GM23338 (cell line): Measurements from ENCODE around the gene STAC2. TPM values are rescaled to one million over a fixed set of nuclear protein-coding genes. Genes with fewer than 3 reads are reported as not detected.

Experiments
- ATAC-seq: fragments of 200-7000 bp; cut with Tn5 transposase; 3 replicates; pipeline ENCODE4 v1.9.1; 2020
- DNase-seq: peaks from one replicate; pipeline ENCODE4 v3.0.0-alpha.2; 2015; ENCODE audit warnings: low spot score
- H2AFZ ChIP-seq: fragments of 200-600 bp; sonication (generic); 2 replicates; pipeline ENCODE4 v1.8.0; 2016; ENCODE audit warnings: antibody characterized with exemption, mild to moderate bottlenecking, moderate library complexity
- H3F3A ChIP-seq: fragments of 200-600 bp; sonication (generic); replicated peaks from 2 replicates; pipeline ENCODE4 v1.8.0; 2017; ENCODE audit warnings: antibody characterized with exemption, mixed run types, low read depth
- H3K27ac ChIP-seq: fragments of 200-600 bp; sonication (generic); 2 replicates; pipeline ENCODE4 v1.6.1; 2016; ENCODE audit warnings: low read depth
- H3K27me3 ChIP-seq: fragments of 200-600 bp; sonication (generic); 2 replicates; pipeline ENCODE4 v1.8.0; 2016; ENCODE audit warnings: mild to moderate bottlenecking, mixed run types, moderate library complexity; ENCODE audit not compliant: insufficient read depth
- H3K36me3 ChIP-seq: fragments of 200-600 bp; sonication (generic); 2 replicates; pipeline ENCODE4 v1.8.0; 2016; ENCODE audit warnings: mild to moderate bottlenecking; ENCODE audit not compliant: insufficient read depth
- H3K4me1 ChIP-seq: fragments of 200-600 bp; sonication (generic); 2 replicates; pipeline ENCODE4 v1.8.0; 2016; ENCODE audit warnings: mild to moderate bottlenecking, moderate library complexity; ENCODE audit not compliant: insufficient read depth
- H3K4me2 ChIP-seq: fragments of 200-600 bp; sonication (generic); 2 replicates; pipeline ENCODE4 v1.7.1; 2017; ENCODE audit warnings: mixed run types
- H3K4me3 ChIP-seq: fragments of 200-600 bp; sonication (generic); 2 replicates; pipeline ENCODE4 v1.6.1; 2016; ENCODE audit warnings: mixed run types
- H3K79me2 ChIP-seq: fragments of 200-600 bp; sonication (generic); replicated peaks from 2 replicates; pipeline ENCODE4 v1.8.0; 2017; ENCODE audit warnings: mild to moderate bottlenecking; ENCODE audit not compliant: insufficient read depth
- H3K9me2 ChIP-seq: fragments of 200-600 bp; sonication (generic); 2 replicates; pipeline ENCODE4 v1.8.0; 2017; ENCODE audit not compliant: insufficient read depth
- H4K20me1 ChIP-seq: fragments of 200-600 bp; sonication (generic); replicated peaks from 2 replicates; pipeline ENCODE4 v1.8.0; 2017; ENCODE audit warnings: mild to moderate bottlenecking; ENCODE audit not compliant: insufficient read depth
- H3K27ac Mint-ChIP-seq: 2 replicates; pipeline ENCODE4 v1.8.0; 2020; ENCODE audit warnings: inconsistent platforms, mild to moderate bottlenecking, moderate library complexity, mixed read lengths
- H3K27me3 Mint-ChIP-seq: 3 replicates; pipeline ENCODE4 v1.8.0; 2022; ENCODE audit warnings: low read depth, mild to moderate bottlenecking, moderate library complexity, mixed read lengths, inconsistent platforms; ENCODE audit not compliant: insufficient read depth, poor library complexity
- H3K36me3 Mint-ChIP-seq: 3 replicates; pipeline ENCODE4 v1.8.0; 2021; ENCODE audit warnings: low read depth, mild to moderate bottlenecking, inconsistent platforms, moderate library complexity, mixed read lengths
- H3K4me1 Mint-ChIP-seq: 3 replicates; pipeline ENCODE4 v1.8.0; 2020; ENCODE audit warnings: mild to moderate bottlenecking, inconsistent platforms, mixed read lengths
- H3K4me3 Mint-ChIP-seq: 3 replicates; pipeline ENCODE4 v1.8.0; 2021; ENCODE audit warnings: moderate library complexity, mild to moderate bottlenecking, inconsistent platforms, mixed read lengths
- H3K9me3 Mint-ChIP-seq: 3 replicates; pipeline ENCODE4 v1.8.0; 2020; ENCODE audit warnings: moderate library complexity, mild to moderate bottlenecking, inconsistent platforms, mixed read lengths
- CTCF ChIP-seq, 2 experiments: fragments of 200-600 bp in 1 of 2; sonication (generic) in 1 of 2; conservative IDR thresholded peaks; 2 replicates each; pipeline versions ENCODE4 v1.5.1 to v1.6.1; 2016 to 2017; ENCODE audit warnings: antibody characterized with exemption in 2 of 2, low read depth in 2 of 2, mild to moderate bottlenecking in 2 of 2, moderate library complexity in 1 of 2
- EZH2phosphoT487 ChIP-seq: fragments of 200-600 bp; sonication (generic); IDR thresholded peaks from one replicate; pipeline ENCODE4 v1.8.1; 2018; ENCODE audit warnings: antibody characterized with exemption; ENCODE audit not compliant: unreplicated experiment
- JUNB ChIP-seq: IDR thresholded peaks from one replicate; pipeline ENCODE4 v1.6.1; 2016; ENCODE audit warnings: antibody characterized with exemption; ENCODE audit not compliant: unreplicated experiment
- NANOG ChIP-seq: IDR thresholded peaks from 2 replicates; pipeline ENCODE4 v1.6.1; 2016; ENCODE audit warnings: antibody characterized with exemption, borderline replicate concordance
- ZNF114 ChIP-seq: fragments of 250-450 bp; sonication (Bioruptor Pico); IDR thresholded peaks from 2 replicates; pipeline ENCODE4 v1.5.0; 2020; ENCODE audit warnings: mild to moderate bottlenecking, moderate library complexity
- polyA plus RNA-seq: library from polyadenylated mRNA; unstranded; fragments of >200 nt; fragmentation: Nextera tagmentation; extraction: Ambion mirVana; gene quantifications from 2 replicates; pipeline ENCODE4 v1.2.1, GENCODE V29; 2016
- total RNA-seq: library from RNA; depleted of rRNA; stranded (reverse); fragments of >200 nt; shearing (Covaris generic); gene quantifications from 2 replicates; pipeline ENCODE4 v1.2.3, GENCODE V29; 2014
- TF ChIP-seq, protein P1 (sequence below): IDR thresholded peaks from one replicate; pipeline ENCODE4 v1.6.1; 2018; ENCODE audit warnings: antibody characterized with exemption; ENCODE audit not compliant: unreplicated experiment
- TF ChIP-seq, protein P2 (sequence below): fragments of 250-450 bp; sonication (Bioruptor Pico); IDR thresholded peaks from 2 replicates; pipeline ENCODE4 v1.5.0; 2020; ENCODE audit warnings: mild to moderate bottlenecking, moderate library complexity

Gene STAC2
- total and polyA plus RNA-seq, 2 experiments from 2014 or later: 1.9 to 3.1 TPM

DNA sequence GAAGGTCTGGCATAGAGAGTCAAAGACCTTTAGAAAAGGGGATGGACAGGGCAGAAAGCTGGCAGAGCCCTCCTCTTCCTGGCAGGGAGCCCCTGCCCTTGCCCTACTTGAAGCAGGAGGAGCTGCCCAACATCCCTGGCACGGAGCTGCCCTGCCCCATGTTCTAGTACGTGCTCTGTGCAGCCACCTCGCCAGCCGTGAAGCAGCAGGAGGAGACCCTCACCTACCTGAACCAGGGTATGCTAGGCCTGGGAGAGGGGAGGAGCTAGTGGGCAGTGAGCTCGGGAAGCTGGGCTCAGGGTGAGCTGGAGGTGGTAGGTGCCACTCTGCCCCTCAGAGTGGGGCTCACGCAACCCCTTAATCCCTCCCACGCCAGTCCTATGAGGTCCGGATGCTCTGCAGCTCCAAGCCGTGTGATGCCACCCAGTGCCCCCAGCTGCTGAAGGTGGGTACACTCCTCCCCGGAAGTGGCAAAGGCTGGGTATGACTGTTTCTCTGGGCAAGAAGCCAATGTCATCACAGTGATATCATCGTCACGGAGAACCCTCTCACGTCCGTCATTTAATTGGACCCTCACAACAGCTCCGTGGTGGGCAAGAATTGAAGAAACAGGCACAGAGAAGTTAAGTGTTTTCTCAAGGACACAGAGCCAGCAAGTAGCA lies 12.7 kb upstream of the STAC2 start (continued):
- TF ChIP-seq, protein P1, sequence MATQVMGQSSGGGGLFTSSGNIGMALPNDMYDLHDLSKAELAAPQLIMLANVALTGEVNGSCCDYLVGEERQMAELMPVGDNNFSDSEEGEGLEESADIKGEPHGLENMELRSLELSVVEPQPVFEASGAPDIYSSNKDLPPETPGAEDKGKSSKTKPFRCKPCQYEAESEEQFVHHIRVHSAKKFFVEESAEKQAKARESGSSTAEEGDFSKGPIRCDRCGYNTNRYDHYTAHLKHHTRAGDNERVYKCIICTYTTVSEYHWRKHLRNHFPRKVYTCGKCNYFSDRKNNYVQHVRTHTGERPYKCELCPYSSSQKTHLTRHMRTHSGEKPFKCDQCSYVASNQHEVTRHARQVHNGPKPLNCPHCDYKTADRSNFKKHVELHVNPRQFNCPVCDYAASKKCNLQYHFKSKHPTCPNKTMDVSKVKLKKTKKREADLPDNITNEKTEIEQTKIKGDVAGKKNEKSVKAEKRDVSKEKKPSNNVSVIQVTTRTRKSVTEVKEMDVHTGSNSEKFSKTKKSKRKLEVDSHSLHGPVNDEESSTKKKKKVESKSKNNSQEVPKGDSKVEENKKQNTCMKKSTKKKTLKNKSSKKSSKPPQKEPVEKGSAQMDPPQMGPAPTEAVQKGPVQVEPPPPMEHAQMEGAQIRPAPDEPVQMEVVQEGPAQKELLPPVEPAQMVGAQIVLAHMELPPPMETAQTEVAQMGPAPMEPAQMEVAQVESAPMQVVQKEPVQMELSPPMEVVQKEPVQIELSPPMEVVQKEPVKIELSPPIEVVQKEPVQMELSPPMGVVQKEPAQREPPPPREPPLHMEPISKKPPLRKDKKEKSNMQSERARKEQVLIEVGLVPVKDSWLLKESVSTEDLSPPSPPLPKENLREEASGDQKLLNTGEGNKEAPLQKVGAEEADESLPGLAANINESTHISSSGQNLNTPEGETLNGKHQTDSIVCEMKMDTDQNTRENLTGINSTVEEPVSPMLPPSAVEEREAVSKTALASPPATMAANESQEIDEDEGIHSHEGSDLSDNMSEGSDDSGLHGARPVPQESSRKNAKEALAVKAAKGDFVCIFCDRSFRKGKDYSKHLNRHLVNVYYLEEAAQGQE: no peak
- TF ChIP-seq ZNF114 (CRISPR knock-in tag): no peak

DNA sequence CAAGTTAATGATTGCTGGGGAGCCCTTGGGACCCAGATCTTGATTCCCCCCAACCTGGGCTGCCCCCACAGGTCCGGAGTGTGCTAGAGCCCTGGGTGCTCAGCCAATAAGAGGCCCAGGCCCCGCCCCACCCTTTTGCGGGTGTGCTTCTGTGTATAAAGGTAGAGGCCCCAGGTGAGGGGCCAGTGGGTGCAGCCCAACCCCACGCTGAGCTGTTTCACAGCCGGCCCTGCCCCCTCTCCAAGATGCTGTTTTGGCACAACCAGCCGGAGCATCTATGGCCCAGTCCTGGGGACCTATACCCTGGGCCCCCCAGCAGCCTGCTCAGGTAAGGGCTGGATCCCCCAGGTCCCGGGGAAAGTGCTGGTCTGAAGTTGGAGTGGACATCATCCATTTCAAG lies 11.8 kb upstream of the STAC2 start:
- TF ChIP-seq, protein P2, sequence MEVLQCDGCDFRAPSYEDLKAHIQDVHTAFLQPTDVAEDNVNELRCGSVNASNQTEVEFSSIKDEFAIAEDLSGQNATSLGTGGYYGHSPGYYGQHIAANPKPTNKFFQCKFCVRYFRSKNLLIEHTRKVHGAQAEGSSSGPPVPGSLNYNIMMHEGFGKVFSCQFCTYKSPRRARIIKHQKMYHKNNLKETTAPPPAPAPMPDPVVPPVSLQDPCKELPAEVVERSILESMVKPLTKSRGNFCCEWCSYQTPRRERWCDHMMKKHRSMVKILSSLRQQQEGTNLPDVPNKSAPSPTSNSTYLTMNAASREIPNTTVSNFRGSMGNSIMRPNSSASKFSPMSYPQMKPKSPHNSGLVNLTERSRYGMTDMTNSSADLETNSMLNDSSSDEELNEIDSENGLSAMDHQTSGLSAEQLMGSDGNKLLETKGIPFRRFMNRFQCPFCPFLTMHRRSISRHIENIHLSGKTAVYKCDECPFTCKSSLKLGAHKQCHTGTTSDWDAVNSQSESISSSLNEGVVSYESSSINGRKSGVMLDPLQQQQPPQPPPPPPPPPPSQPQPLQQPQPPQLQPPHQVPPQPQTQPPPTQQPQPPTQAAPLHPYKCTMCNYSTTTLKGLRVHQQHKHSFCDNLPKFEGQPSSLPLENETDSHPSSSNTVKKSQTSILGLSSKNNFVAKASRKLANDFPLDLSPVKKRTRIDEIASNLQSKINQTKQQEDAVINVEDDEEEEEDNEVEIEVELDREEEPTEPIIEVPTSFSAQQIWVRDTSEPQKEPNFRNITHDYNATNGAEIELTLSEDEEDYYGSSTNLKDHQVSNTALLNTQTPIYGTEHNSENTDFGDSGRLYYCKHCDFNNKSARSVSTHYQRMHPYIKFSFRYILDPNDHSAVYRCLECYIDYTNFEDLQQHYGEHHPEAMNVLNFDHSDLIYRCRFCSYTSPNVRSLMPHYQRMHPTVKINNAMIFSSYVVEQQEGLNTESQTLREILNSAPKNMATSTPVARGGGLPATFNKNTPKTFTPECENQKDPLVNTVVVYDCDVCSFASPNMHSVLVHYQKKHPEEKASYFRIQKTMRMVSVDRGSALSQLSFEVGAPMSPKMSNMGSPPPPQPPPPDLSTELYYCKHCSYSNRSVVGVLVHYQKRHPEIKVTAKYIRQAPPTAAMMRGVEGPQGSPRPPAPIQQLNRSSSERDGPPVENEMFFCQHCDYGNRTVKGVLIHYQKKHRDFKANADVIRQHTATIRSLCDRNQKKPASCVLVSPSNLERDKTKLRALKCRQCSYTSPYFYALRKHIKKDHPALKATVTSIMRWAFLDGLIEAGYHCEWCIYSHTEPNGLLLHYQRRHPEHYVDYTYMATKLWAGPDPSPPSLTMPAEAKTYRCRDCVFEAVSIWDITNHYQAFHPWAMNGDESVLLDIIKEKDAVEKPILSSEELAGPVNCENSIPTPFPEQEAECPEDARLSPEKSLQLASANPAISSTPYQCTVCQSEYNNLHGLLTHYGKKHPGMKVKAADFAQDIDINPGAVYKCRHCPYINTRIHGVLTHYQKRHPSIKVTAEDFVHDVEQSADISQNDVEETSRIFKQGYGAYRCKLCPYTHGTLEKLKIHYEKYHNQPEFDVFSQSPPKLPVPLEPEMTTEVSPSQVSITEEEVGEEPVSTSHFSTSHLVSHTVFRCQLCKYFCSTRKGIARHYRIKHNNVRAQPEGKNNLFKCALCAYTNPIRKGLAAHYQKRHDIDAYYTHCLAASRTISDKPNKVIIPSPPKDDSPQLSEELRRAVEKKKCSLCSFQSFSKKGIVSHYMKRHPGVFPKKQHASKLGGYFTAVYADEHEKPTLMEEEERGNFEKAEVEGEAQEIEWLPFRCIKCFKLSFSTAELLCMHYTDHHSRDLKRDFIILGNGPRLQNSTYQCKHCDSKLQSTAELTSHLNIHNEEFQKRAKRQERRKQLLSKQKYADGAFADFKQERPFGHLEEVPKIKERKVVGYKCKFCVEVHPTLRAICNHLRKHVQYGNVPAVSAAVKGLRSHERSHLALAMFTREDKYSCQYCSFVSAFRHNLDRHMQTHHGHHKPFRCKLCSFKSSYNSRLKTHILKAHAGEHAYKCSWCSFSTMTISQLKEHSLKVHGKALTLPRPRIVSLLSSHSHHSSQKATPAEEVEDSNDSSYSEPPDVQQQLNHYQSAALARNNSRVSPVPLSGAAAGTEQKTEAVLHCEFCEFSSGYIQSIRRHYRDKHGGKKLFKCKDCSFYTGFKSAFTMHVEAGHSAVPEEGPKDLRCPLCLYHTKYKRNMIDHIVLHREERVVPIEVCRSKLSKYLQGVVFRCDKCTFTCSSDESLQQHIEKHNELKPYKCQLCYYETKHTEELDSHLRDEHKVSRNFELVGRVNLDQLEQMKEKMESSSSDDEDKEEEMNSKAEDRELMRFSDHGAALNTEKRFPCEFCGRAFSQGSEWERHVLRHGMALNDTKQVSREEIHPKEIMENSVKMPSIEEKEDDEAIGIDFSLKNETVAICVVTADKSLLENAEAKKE: no peak
- TF ChIP-seq ZNF114 (CRISPR knock-in tag) (no peak), CTCF (conservative IDR thresholded peaks at IDR 0.05; ENCODE audit: low read depth in 2 of 2) (no peak), NANOG (no peak), JUNB (no peak), EZH2phosphoT487 (no peak)
- TF ChIP-seq, protein P1: no peak
- DNase-seq (no peak), ATAC-seq (no peak)
- Mint-ChIP-seq H3K27ac (no peak overlapping the region), H3K36me3 (no peaks in the 10 kb centered on the region), H3K4me1 (peaks cover 8% of the 10 kb centered on the region; the same call in 2 of the 3 replicates), H3K9me3 (no peaks in the 10 kb centered on the region), H3K4me3 (no peak overlapping the region), H3K27me3 (peaks cover 15% of the 10 kb centered on the region)
- no peak overlapping the region for H2AFZ ChIP-seq
- H3K9me2 ChIP-seq: no peaks in the 10 kb centered on the region
- no peak overlapping the region for H3K27ac ChIP-seq
- no peaks in the 10 kb centered on the region for H3K79me2 ChIP-seq
- 0 out of 2 replicates have a peak, but pooled peaks cover 6% of the 10 kb centered on the region for H3F3A ChIP-seq
- no peak overlapping the region for H3K4me3 ChIP-seq
- H4K20me1 ChIP-seq: no peaks in the 10 kb centered on the region
- no peaks in the 10 kb centered on the region for H3K27me3 ChIP-seq
- H3K4me1 ChIP-seq: no peaks in the 10 kb centered on the region; the same call in 1 of the 2 replicates
- H3K4me2 ChIP-seq: no peak overlapping the region
- H3K36me3 ChIP-seq: no peaks in the 10 kb centered on the region
